ENCODE results near the gene ACOT13. TPM values are rescaled to one million over a fixed set of nuclear protein-coding genes. Genes with fewer than 3 reads are reported as not detected.
"Not testable (repeated sequence)": the region's sequence is repeated elsewhere in the genome, so short reads cannot be mapped to it uniquely, and the experiment has no call there.

ACOT13 gene
- total RNA-seq, 2 experiments from 2014 or later, result 1.5 TPM

GRCh38 chr6:24672620-24673182 is 5.8 kb downstream of the ACOT13 start:
- Mint-ChIP-seq H3K27ac (no peak overlapping the region), H3K4me1 (ENCODE audit: low read depth) (peaks cover 5% of the 10 kb centered on the region), H3K4me3 (no peak overlapping the region), H3K27me3 (no peaks in the 10 kb centered on the region), H3K36me3 (ENCODE audit: low read depth) (peaks cover 20% of the 10 kb centered on the region), H3K9me3 (no peaks in the 10 kb centered on the region)
- TF ChIP-seq CTCF (IDR thresholded peaks at IDR 0.05), result no peak
- intact Hi-C loops (cut with DNase I, micrococcal nuclease), result no loop called here
- ChIA-PET POLR2A (interaction anchor here (0.8 kb wide), 1 partner anchor 24 kb away, joined by 3 read pairs; no protein-coding TSS in a partner anchor), CTCF (interaction anchor here (1.5 kb wide), 1 partner anchor 33 kb away, joined by 3 read pairs; no protein-coding TSS in a partner anchor)
- peaks cover 0 to 8% of the 10 kb centered on the region in 2 experiments for H3K9me3 ChIP-seq (ENCODE audit: control insufficient read depth in 1 of 2, insufficient read depth in 1 of 2, low read length in 2 of 2)
- no peak overlapping the region for H3K27ac ChIP-seq (ENCODE audit: low read depth in 1 of 2, low read length in 2 of 2)
- no peaks in the 10 kb centered on the region for H3K36me3 ChIP-seq (ENCODE audit: insufficient read depth, low read length)
- no peaks in the 10 kb centered on the region for H3K27me3 ChIP-seq (ENCODE audit: control insufficient read depth in 1 of 2, insufficient read depth in 2 of 2, low read length in 2 of 2)
- no peak overlapping the region for H3K4me3 ChIP-seq (ENCODE audit: low read length)
- ATAC-seq (ENCODE audit: poor library complexity), result no peak
- H3K4me1 ChIP-seq (ENCODE audit: insufficient read depth, low read length), result peaks cover 7% of the 10 kb centered on the region
- DNase-seq, result no peak

GRCh38 chr6:24673625-24674024 is 6.7 kb downstream of the ACOT13 start:
- Histone ChIP-seq H3K27ac (ENCODE audit: low read depth in 1 of 2, low read length in 2 of 2) (no peak overlapping the region), H3K4me1 (ENCODE audit: insufficient read depth, low read length) (no peaks in the 10 kb centered on the region), H3K9me3 (ENCODE audit: control insufficient read depth in 1 of 2, insufficient read depth in 1 of 2, low read length in 2 of 2) (peaks cover 0 to 8% of the 10 kb centered on the region in 2 experiments), H3K4me3 (ENCODE audit: low read length) (no peak overlapping the region), H3K36me3 (ENCODE audit: insufficient read depth, low read length) (no peaks in the 10 kb centered on the region), H3K27me3 (ENCODE audit: control insufficient read depth in 1 of 2, insufficient read depth in 2 of 2, low read length in 2 of 2) (no peaks in the 10 kb centered on the region)
- no peak for ATAC-seq (ENCODE audit: poor library complexity)
- no peak overlapping the region for H3K4me3 Mint-ChIP-seq
- intact Hi-C loops (cut with DNase I, micrococcal nuclease), result no loop called here
- peaks cover 20% of the 10 kb centered on the region for H3K36me3 Mint-ChIP-seq (ENCODE audit: low read depth)
- POLR2A ChIA-PET, result no interaction called here
- TF ChIP-seq CTCF (IDR thresholded peaks at IDR 0.05), result no peak
- H3K9me3 Mint-ChIP-seq, result no peaks in the 10 kb centered on the region
- no peak for DNase-seq
- no peaks in the 10 kb centered on the region for H3K27me3 Mint-ChIP-seq
- no peak overlapping the region for H3K27ac Mint-ChIP-seq
- peaks cover 4% of the 10 kb centered on the region for H3K4me1 Mint-ChIP-seq (ENCODE audit: low read depth)
- CTCF ChIA-PET, result interaction anchor here (1.5 kb wide), 1 partner anchor 33 kb away, joined by 3 read pairs; no protein-coding TSS in a partner anchor

GRCh38 chr6:24678792-24679352 is 12.0 kb downstream of the ACOT13 start:
- H3K36me3 ChIP-seq (ENCODE audit: insufficient read depth, low read length); intact Hi-C loops (cut with DNase I, micrococcal nuclease); DNase-seq; H3K27me3 ChIP-seq (ENCODE audit: control insufficient read depth in 1 of 2, insufficient read depth in 2 of 2, low read length in 2 of 2); H3K9me3 ChIP-seq (ENCODE audit: control insufficient read depth in 1 of 2, insufficient read depth in 1 of 2, low read length in 2 of 2); H3K9me3 Mint-ChIP-seq; H3K4me3 ChIP-seq (ENCODE audit: low read length); H3K27ac ChIP-seq (ENCODE audit: low read depth in 1 of 2, low read length in 2 of 2); H3K36me3 Mint-ChIP-seq (ENCODE audit: low read depth); H3K4me1 Mint-ChIP-seq (ENCODE audit: low read depth); CTCF ChIA-PET; H3K27ac Mint-ChIP-seq; ATAC-seq (ENCODE audit: poor library complexity); H3K4me3 Mint-ChIP-seq; POLR2A ChIA-PET; H3K4me1 ChIP-seq (ENCODE audit: insufficient read depth, low read length); H3K27me3 Mint-ChIP-seq: not testable (repeated sequence)
